Naive B cell (primary cell): ENCODE data around the gene RAPH1. TPM values are rescaled to one million over a fixed set of nuclear protein-coding genes. Genes with fewer than 3 reads are reported as not detected.
"Not testable (repeated sequence)": the region's sequence is repeated elsewhere in the genome, so short reads cannot be mapped to it uniquely, and the experiment has no call there.

Experiments
- ATAC-seq, 2 donors: fragments of 150-1000 bp; cut with Tn5 transposase; 2 replicates each; pipeline ENCODE4 v1.10.0; 2021; ENCODE audit warnings: low read depth in 2 of 2, mild to moderate bottlenecking in 2 of 2, moderate library complexity in 2 of 2
- DNase-seq: peaks from one replicate; pipeline ENCODE4 v3.0.0; 2022
- H3K27ac Mint-ChIP-seq, 6 donors: one replicate each; pipeline ENCODE4 v1.8.0; 2020 to 2022; ENCODE audit warnings: mild to moderate bottlenecking in 6 of 6, mixed read lengths in 6 of 6, moderate library complexity in 5 of 6, inconsistent platforms in 2 of 6
- H3K27me3 Mint-ChIP-seq, 3 donors: one replicate each; pipeline ENCODE4 v1.8.0; 2021 to 2022; ENCODE audit warnings: mixed read lengths in 3 of 3, mild to moderate bottlenecking in 1 of 3
- H3K36me3 Mint-ChIP-seq, 2 donors: one replicate each; pipeline ENCODE4 v1.8.0; 2020 to 2022; ENCODE audit warnings: mixed read lengths in 2 of 2, inconsistent platforms in 1 of 2, mild to moderate bottlenecking in 1 of 2
- H3K4me1 Mint-ChIP-seq, 3 donors: one replicate each; pipeline ENCODE4 v1.8.0; 2020 to 2022; ENCODE audit warnings: mixed read lengths in 3 of 3, inconsistent platforms in 1 of 3, mild to moderate bottlenecking in 1 of 3, moderate library complexity in 1 of 3
- H3K4me3 Mint-ChIP-seq, 8 donors: one replicate each; pipeline ENCODE4 v1.8.0; 2020 to 2022; ENCODE audit warnings: mild to moderate bottlenecking in 8 of 8, mixed read lengths in 8 of 8, moderate library complexity in 8 of 8, inconsistent platforms in 2 of 8
- H3K9me3 Mint-ChIP-seq, 7 donors: one replicate each; pipeline ENCODE4 v1.8.0; 2020 to 2022; ENCODE audit warnings: mixed read lengths in 7 of 7, mild to moderate bottlenecking in 5 of 7, inconsistent platforms in 2 of 7, moderate library complexity in 1 of 7
- polyA plus RNA-seq, 6 donors: library from polyadenylated mRNA; unstranded; fragments of 300-500 nt; fragmentation: Illumina TruSeq; gene quantifications; one replicate each; pipeline ENCODE4 v1.2.3, GENCODE V29; 2021; ENCODE audit warnings: low read depth in 6 of 6

The RAPH1 gene
- polyA plus RNA-seq, 6 donors from 2014 or later = not detected

- H3K9me3 Mint-ChIP-seq = peaks cover 7 to 41% (median 26%) of the 10 kb centered on the region in 7 donors
- H3K4me3 Mint-ChIP-seq = peak overlapping the region; percentile 86 to 94 (median 90)
- no peak for DNase-seq
- ATAC-seq = no peak
- H3K36me3 Mint-ChIP-seq = peaks cover 8 to 13% of the 10 kb centered on the region in 2 donors
- peaks cover 62 to 69% (median 64%) of the 10 kb centered on the region in 3 donors for H3K27me3 Mint-ChIP-seq
- peak overlapping the region in 1 of 6 donors; percentile 73 for H3K27ac Mint-ChIP-seq
- peaks cover 13 to 21% (median 16%) of the 10 kb centered on the region in 3 donors for H3K4me1 Mint-ChIP-seq
Observed at GRCh38 chr2:203535784-203536585, 884 bp upstream of the RAPH1 start.

GRCh38 chr2:203534621-203535077 lies 452 bp downstream of the RAPH1 start:
- peak overlapping the region in 1 of 6 donors; percentile 49 for H3K27ac Mint-ChIP-seq
- peaks cover 68 to 76% (median 73%) of the 10 kb centered on the region in 3 donors for H3K27me3 Mint-ChIP-seq
- peak overlapping the region; percentile 72 to 89 (median 84) for H3K4me3 Mint-ChIP-seq
- peaks cover 8 to 13% of the 10 kb centered on the region in 2 donors for H3K36me3 Mint-ChIP-seq
- ATAC-seq (peak; percentile 50 to 60), DNase-seq (peak; percentile 20)
- H3K9me3 Mint-ChIP-seq = peaks cover 7 to 41% (median 26%) of the 10 kb centered on the region in 7 donors
- peaks cover 13 to 21% (median 16%) of the 10 kb centered on the region in 3 donors for H3K4me1 Mint-ChIP-seq

GRCh38 chr2:203533676-203534591 lies 1.2 kb downstream of the RAPH1 start:
- Mint-ChIP-seq H3K4me1 (peaks cover 13 to 21% (median 16%) of the 10 kb centered on the region in 3 donors), H3K4me3 (peak overlapping the region; percentile 72 to 89 (median 84)), H3K9me3 (peaks cover 7 to 38% (median 26%) of the 10 kb centered on the region in 7 donors), H3K36me3 (peaks cover 8 to 13% of the 10 kb centered on the region in 2 donors), H3K27me3 (peaks cover 70 to 83% (median 73%) of the 10 kb centered on the region in 3 donors), H3K27ac (no peak overlapping the region)
- DNase-seq (no peak), ATAC-seq (no peak)

- Mint-ChIP-seq H3K27me3 (peaks cover 65 to 80% (median 67%) of the 10 kb centered on the region in 3 donors), H3K27ac (no peak overlapping the region), H3K9me3 (peaks cover 0 to 30% (median 18%) of the 10 kb centered on the region in 7 donors), H3K36me3 (peaks cover 5 to 8% of the 10 kb centered on the region in 2 donors), H3K4me1 (peaks cover 13 to 21% (median 16%) of the 10 kb centered on the region in 3 donors), H3K4me3 (peak overlapping the region in 3 of 8 donors; percentile 72 to 87 (median 81))
- DNase-seq (no peak), ATAC-seq (no peak)
Observed at GRCh38 chr2:203532957-203533658, 2.0 kb downstream of the RAPH1 start.

DNA sequence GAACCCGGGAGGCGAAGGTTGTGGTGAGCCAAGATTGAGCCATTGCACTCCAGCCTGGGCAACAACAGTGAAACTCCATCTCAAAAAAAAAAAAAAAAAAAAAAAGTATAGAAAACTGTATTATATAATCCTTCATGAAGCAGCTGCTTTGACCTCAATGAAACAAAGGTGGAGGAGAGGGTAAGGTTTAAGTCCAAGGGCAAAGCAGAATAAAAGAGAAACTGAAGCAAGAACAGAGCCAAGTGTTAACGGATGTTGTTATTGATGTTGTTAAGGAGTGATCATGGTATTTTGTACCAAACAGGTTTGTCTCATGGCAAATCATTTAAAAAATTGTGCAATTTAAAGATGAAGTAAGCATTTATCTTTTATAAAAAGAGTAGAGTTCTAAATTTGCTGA lies 7.4 kb downstream of the RAPH1 start:
- H3K4me1 Mint-ChIP-seq = no peaks in the 10 kb centered on the region

GRCh38 chr2:203513268-203513667 lies 21.8 kb downstream of the RAPH1 start:
- H3K27ac Mint-ChIP-seq, H3K4me1 Mint-ChIP-seq, ATAC-seq, H3K4me3 Mint-ChIP-seq, DNase-seq: not testable (repeated sequence)
- Mint-ChIP-seq H3K27me3 (peaks cover 13 to 27% (median 17%) of the 10 kb centered on the region in 3 donors), H3K36me3 (peaks cover 3 to 12% of the 10 kb centered on the region in 2 donors), H3K9me3 (peaks cover 0 to 12% (median 8%) of the 10 kb centered on the region in 7 donors)

More for the DNA sequence above, 7.4 kb downstream of the RAPH1 start:
- H3K9me3 Mint-ChIP-seq = peaks cover 0 to 2% (median 0%) of the 10 kb centered on the region in 7 donors
- no peak overlapping the region for H3K27ac Mint-ChIP-seq
- peaks cover 34 to 55% (median 35%) of the 10 kb centered on the region in 3 donors for H3K27me3 Mint-ChIP-seq
- peaks cover 0 to 4% of the 10 kb centered on the region in 2 donors for H3K36me3 Mint-ChIP-seq
- ATAC-seq = no peak
- DNase-seq = no peak
- H3K4me3 Mint-ChIP-seq = no peak overlapping the region

GRCh38 chr2:203510941-203511305 lies 24.2 kb downstream of the RAPH1 start:
- no peak overlapping the region for H3K27ac Mint-ChIP-seq
- H3K9me3 Mint-ChIP-seq = peaks cover 0 to 3% (median 0%) of the 10 kb centered on the region in 7 donors
- no peak for ATAC-seq
- H3K36me3 Mint-ChIP-seq = peaks cover 0 to under 1% of the 10 kb centered on the region in 2 donors
- H3K27me3 Mint-ChIP-seq = peaks cover 7 to 14% (median 12%) of the 10 kb centered on the region in 3 donors
- H3K4me1 Mint-ChIP-seq = no peaks in the 10 kb centered on the region
- no peak overlapping the region for H3K4me3 Mint-ChIP-seq
- no peak for DNase-seq

DNA sequence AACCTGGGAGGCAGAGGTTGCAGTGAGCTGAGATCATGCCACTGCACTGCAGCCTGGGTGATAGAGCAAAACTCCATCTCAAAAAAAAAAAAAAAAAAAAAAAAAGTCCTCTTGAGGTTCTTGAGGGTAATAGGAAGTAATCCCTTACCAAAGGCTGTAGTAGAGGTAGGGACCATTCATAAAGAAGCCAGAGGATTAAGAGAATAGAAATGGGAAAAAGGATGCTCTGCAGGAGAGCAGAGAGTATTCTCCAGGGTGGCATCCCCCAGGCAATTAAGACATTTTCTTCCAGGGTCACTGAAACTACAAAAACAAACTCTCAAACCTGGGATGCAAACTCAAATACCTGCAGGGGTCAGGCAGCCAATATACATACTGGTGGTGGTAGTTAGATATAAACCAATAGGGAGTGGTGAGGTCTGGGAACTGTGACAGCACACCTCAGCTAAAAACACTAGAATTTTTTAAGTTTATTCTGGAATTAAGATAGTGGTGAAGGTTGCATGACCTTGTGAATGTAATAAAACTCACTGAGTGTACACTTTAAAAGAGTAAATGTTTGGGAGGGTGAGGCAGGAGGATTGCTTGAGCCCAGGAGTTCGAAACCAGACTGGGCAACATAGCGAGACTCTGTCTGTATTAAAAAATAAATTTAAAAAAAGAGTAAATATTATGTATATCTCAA lies 24.7 kb downstream of the RAPH1 start:
- Mint-ChIP-seq H3K27ac (no peak overlapping the region), H3K4me3 (no peak overlapping the region), H3K27me3 (peaks cover 2 to 13% (median 10%) of the 10 kb centered on the region in 3 donors), H3K36me3 (no peaks in the 10 kb centered on the region), H3K4me1 (no peaks in the 10 kb centered on the region), H3K9me3 (peaks cover 0 to 3% (median 0%) of the 10 kb centered on the region in 7 donors)
- DNase-seq = no peak
- no peak for ATAC-seq

DNA sequence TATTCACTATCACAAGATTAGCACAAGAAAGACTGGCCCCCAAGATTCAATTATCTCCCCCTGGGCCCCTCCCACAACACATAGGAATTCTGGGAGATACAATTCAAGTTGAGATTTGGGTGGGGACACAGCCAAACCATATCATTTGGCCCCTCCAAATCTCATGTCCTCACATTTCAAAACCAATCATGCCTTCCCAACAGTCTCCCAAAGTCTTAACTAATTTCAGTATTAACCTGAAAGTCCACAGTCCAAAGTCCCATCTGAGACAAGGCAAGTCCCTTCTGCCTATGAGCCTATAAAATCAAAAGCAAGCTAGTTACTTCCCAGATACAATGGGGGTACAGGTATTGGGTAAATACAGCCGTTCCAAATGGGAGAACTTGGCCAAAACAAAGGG lies 31.6 kb downstream of the RAPH1 start:
- not testable (repeated sequence) for H3K27ac Mint-ChIP-seq, H3K36me3 Mint-ChIP-seq, H3K4me3 Mint-ChIP-seq, H3K27me3 Mint-ChIP-seq, DNase-seq, ATAC-seq, H3K4me1 Mint-ChIP-seq
- H3K9me3 Mint-ChIP-seq = peaks cover 0 to 11% (median 6%) of the 10 kb centered on the region in 7 donors

DNA sequence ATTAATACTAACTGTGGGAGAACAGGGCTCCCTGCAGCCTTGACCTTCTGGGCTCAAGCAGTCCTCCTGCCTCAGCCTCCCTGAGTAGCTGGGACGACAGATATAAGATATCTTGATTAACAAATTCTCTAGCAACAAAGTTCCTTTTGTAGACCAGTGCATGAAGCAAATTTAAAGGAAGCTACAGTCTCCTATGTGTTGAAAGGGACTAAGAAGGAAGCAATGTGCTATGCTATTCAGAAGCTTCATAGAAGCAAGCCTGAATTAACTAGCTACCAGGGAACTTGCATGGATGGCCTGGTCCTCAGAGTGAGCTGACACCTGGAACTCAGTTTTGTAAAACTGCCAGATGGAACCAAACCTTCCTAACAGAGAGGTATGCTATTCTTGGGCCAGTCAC lies 33.2 kb downstream of the RAPH1 start:
- H3K36me3 Mint-ChIP-seq = peaks cover 0 to 9% of the 10 kb centered on the region in 2 donors
- H3K27me3 Mint-ChIP-seq = peaks cover 4 to 10% (median 5%) of the 10 kb centered on the region in 3 donors
- H3K4me1 Mint-ChIP-seq = peaks cover 5 to 7% (median 6%) of the 10 kb centered on the region in 3 donors
- H3K4me3 Mint-ChIP-seq = no peak overlapping the region
- no peak overlapping the region for H3K27ac Mint-ChIP-seq
- H3K9me3 Mint-ChIP-seq = peaks cover 0 to 11% (median 6%) of the 10 kb centered on the region in 7 donors
- DNase-seq (no peak), ATAC-seq (no peak)

- DNase-seq (no peak), ATAC-seq (no peak)
- Mint-ChIP-seq H3K4me1 (peaks cover 5 to 7% (median 6%) of the 10 kb centered on the region in 3 donors), H3K27me3 (peaks cover 4 to 7% (median 5%) of the 10 kb centered on the region in 3 donors), H3K36me3 (peaks cover 0 to 9% of the 10 kb centered on the region in 2 donors), H3K27ac (peak overlapping the region in 1 of 6 donors; percentile 5), H3K4me3 (peak overlapping the region in 1 of 8 donors; percentile 64), H3K9me3 (peaks cover 0 to 11% (median 6%) of the 10 kb centered on the region in 7 donors)
Observed at GRCh38 chr2:203500951-203501350, 34.1 kb downstream of the RAPH1 start.

- Mint-ChIP-seq H3K4me1 (peaks cover 5 to 7% (median 6%) of the 10 kb centered on the region in 3 donors), H3K36me3 (peaks cover 0 to 9% of the 10 kb centered on the region in 2 donors), H3K4me3 (no peak overlapping the region), H3K27me3 (peaks cover 4 to 11% (median 5%) of the 10 kb centered on the region in 3 donors), H3K9me3 (peaks cover 0 to 9% (median 6%) of the 10 kb centered on the region in 7 donors), H3K27ac (peak overlapping the region in 1 of 6 donors; percentile 4)
- ATAC-seq = no peak
- DNase-seq = no peak
Observed at GRCh38 chr2:203500297-203500696, 34.8 kb downstream of the RAPH1 start.
